ENCODE results near the gene CSNK2A1.
"Not testable (repeated sequence)": the region's sequence is repeated elsewhere in the genome, so short reads cannot be mapped to it uniquely, and the experiment has no call there.

Gene CSNK2A1

DNA sequence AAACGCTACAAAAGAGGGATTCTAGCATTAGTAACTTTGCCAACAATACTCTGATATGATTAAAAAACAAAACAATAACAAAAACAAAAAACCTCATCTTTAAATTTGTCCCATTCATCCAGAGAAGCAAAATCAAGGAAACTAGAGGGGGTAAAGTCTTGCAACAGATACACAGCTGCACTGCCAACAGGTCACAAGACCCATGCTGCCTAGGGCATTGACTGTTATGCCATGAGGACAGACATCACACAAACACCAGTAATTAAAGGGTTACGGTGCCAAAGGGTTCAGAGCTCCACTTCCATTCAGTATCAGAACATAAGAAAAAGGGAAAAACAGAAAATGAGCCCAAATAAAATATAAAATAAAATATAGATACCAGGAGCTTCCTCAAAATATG lies 82.9 kb downstream of the CSNK2A1 start:
- DNase-seq (ENCODE audit: low read depth, low spot score) = no peak

DNA sequence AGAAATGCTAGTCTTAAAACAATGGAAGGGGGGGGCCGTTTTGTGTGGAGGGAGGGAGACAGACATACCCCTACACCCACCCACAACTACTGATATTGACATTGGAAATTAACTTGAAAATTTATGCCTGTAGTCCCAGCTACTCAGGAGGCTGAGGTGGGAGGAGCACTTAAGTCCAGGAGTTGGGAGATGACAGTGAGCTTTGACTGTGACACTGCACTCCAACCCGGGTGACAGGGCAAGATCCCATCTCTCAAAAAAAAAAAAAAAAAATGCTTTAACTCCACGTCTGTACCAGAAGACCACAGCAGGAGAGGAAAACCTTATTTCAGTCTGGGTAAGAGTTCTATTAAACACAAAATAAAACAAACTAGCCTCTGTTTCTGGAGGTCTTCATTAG lies 83.4 kb downstream of the CSNK2A1 start:
- DNase-seq (ENCODE audit: low read depth, low spot score) = no peak

GRCh38 chr20:458776-459175 lies 84.8 kb downstream of the CSNK2A1 start:
- DNase-seq (ENCODE audit: low read depth, low spot score) = no peak

DNA sequence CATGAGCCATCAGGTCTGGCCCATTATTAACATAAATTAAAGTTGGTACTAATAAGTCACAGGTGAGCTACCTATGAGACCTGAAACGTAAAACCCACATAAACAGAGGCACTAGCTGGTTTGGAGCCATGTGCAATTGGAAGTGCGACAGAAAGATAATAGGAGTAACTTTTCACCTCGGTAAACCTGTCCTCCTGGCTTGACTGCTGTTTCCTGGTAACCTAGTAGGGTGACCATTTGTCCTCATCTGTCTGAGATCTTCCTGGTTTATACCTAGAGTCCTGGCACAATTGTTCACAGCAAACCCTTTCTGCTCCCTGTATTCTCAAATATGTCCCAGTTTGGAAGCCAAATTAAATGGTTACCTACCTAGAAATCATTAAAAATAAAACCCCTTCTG lies 88.6 kb downstream of the CSNK2A1 start:
- DNase-seq (ENCODE audit: low read depth, low spot score) = no peak

GRCh38 chr20:452021-452420 lies 91.6 kb downstream of the CSNK2A1 start:
- not testable (repeated sequence) for DNase-seq (ENCODE audit: low read depth, low spot score)

- DNase-seq (ENCODE audit: low read depth, low spot score) = no peak
Measured at GRCh38 chr20:445514-446336, 97.9 kb downstream of the CSNK2A1 start.

DNA sequence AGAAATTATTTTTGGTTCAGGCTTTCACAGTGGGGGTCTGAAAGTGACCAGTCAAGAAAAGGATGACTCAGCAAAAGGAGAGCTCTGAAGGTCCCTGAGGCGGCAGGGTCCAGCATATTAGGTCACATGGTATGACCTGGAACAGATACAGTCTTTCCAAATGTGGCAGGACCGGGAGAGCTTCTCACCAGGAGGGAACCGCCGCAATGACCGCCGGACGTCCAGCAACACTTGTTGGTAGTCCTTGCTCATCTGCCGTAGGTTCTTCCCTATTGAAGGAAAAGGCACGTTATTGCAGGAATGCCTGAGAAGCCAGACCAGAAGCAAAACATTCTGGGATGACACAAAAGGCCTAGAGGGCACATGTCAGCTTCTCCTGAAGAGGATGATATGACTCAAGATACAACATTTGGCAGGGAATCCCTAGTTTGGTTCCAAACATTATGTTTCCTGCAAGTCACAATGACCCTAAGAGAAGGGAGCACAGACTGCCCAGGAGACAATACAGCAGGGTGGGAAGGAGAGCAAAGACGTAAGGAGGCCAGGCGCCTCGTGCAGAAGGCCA lies 98.6 kb downstream of the CSNK2A1 start:
- DNase-seq (ENCODE audit: low read depth, low spot score) = peak; percentile 75

DNA sequence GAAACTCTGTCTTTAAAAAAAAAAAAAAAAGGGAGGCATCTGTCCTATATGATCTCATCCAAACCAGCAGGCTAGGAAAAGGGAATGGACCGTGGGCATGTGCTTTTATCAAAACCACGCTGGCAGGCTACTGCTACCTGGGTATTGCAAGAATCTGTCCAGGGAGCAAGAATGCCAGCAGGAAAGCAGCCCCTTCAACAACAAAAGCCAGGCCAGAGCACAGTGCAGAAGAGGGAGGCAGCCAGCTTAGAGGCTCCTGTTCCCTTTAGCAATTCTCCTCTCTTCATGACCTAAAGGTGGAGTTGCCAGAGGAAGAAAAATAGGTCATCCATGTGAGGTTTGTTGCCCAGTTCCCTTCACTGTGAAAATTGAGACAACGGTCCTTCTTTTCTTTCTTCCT lies 99.5 kb downstream of the CSNK2A1 start:
- DNase-seq (ENCODE audit: low read depth, low spot score) = no peak

DNA sequence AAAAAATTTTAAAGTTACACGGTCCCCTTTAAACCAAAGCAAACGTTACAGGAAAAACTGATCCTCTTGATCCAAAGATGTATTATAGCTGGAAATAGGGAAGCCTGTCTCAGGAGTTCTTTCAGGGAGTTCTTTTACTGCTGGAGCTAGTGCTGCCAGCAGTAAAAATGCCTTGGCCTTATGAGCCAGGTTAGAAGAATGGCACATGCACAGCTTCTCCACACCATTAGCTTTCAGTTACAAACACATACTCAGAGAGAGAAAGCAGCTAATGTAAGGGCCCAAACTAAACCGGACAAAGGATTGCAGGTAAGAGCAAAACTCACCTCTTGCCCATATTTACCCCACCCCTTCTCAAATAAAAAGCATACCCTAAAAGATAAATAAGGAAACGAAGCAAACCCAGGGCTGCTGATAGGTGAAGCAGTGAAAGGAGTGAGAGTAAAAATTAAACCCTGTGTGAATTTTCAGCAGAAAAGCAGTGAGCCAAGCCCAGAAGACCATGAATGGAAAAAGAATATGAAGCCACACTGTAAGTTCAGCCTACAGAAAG lies 100.3 kb downstream of the CSNK2A1 start:
- no peak for DNase-seq (ENCODE audit: low read depth, low spot score)

- no peak for DNase-seq (ENCODE audit: low read depth, low spot score)
Measured at GRCh38 chr20:440636-441035, 103.0 kb downstream of the CSNK2A1 start.

DNA sequence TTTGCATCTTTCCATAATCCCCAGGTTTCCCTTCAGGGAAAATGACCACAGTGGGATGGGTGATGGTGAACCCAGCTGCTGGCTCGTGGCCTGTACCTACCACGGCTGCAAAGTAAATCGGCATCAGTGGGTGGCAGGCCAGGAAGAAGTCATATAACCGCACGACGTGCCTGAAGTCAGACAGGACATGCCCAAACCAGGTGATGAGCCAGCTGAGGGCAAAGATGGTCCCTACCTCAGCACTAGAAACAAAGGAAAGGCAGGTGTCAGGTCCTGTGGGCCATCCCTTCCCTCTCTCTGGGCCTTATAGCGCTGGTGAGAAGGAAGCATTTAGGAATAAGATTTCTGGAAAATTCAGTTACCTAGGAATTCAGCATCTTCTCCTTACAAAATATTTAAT lies 103.4 kb downstream of the CSNK2A1 start:
- DNase-seq (ENCODE audit: low read depth, low spot score) = no peak

- no peak for DNase-seq (ENCODE audit: low read depth, low spot score)
Measured at GRCh38 chr20:438571-439469, 104.8 kb downstream of the CSNK2A1 start.

DNA sequence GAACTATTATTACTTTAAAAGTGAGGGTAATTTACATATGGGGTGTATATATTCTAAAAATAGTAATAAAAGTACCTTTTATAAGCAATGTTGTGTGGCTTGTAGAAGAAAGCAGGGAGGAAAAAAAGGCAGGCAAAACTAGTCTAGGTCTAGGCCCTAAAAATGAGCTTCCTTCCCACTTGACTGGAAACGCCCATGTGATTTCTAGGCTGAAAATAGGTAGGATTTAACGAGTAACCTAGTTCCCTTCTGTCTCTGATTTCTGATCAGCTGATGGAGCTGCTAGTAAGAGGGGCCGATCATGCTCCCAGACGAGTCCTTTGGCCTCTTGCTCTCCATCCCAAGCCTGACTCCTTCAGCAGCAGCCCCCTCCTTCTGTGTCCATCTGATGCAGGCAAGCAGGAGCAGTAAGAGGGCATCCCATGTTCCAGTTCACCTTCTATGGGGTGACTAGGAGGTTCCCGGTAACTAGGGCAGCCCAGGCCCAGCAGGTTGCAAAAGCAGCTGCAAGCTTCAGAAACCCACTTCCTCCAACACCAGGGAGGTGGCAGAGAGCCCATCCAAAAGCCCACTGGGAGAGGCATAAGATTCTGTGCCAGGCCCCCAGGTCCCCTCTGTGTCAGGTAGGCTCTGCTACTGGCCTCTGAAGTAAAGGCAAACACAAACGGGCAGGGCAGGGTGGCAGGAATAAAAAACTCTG lies 105.7 kb downstream of the CSNK2A1 start:
- no peak for DNase-seq (ENCODE audit: low read depth, low spot score)

DNA sequence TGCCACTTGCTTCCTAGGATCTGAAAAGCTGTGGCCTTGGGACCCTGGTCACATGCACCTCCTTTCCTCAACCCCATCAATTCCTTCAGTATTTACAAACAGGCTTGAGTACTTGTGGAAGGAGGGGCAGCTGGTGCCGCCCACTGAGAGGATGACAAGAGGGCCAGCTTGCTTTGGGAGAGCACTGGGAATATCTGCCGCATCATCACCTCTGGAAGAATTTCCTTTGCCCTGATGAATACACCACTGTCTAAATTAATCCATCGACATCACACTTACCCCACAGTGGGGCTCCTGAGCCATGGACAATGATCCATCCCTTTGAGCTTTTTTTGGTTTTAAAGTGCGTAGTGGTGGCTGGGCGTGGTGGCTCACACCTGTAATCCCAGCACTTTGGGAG lies 107.1 kb downstream of the CSNK2A1 start:
- no peak for DNase-seq (ENCODE audit: low read depth, low spot score)

DNA sequence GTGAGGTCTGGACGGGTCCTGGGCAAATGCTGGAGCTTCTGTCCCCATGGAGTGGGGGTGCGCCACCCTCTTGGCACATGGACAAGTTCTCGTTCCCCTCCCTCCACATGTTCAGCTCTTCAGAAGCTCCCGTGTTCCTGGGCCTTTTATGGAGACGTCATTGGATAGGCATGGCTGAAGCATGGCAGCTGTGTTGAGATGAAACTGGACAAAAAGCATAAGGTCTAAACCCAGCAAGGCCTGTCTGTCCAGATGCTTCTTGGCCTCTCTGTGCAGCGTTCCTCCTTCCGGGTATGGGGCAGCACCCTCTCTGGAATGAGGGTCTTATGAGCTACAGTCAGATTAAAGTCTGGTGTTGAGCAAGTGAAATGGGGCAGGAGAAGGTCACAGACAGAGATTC lies 108.0 kb downstream of the CSNK2A1 start:
- no peak for DNase-seq (ENCODE audit: low read depth, low spot score)

DNA sequence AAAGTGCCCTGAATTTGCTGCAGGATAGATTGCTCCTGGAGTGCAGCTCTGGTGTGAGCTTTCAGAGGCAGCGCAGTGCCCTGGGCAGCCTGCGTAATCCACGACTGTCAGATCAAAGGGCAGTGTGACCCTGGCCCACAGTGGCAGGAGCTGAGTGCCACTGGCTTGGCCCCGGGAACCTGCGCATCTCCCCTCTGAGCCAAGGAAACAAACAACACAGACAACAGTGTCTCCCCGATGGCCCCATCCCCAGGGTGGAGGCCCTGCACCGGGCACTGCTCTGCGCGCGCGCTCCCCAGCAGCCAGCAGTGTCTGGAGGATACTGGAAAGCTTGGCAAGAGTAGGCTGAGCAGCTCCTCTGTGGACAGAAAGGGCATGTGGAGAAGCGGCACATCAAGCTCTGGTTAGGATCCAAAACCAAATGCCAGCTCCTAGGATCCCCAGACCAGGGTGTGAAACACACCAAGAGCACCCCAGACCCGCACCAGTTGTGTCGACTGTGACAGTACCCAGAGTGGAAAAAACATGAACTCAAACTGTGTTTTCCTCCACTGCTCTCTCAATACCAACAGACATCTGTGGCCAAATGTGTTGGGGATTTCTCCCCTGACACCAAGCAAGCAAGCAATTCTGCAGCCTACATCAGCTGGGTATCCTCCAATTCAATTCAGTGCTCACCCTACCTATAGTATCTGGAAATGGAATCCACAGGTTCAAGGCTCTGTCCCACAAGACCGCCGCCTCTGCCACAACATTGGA lies 108.8 kb downstream of the CSNK2A1 start:
- DNase-seq (ENCODE audit: low read depth, low spot score) = no peak

DNA sequence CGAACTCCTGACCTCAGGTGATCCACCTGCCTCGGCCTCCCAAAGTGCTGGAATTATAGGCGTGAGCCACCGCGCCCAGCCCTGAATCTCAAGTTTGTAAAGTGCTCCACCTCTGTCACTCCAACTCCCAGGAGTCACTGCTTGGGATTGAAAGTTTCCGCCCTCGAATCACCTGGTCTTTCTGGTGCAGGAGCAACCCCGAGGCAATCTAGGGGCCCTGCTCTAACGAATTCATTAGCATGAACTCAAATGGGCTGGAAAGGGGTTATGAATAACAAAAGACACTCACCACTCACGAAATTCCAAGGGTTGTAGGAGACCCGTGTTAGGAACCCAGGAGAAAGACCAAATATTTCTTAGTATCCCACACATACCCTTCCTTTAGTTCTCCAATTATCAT lies 109.4 kb downstream of the CSNK2A1 start:
- peak; percentile 95 for DNase-seq (ENCODE audit: low read depth, low spot score)

DNA sequence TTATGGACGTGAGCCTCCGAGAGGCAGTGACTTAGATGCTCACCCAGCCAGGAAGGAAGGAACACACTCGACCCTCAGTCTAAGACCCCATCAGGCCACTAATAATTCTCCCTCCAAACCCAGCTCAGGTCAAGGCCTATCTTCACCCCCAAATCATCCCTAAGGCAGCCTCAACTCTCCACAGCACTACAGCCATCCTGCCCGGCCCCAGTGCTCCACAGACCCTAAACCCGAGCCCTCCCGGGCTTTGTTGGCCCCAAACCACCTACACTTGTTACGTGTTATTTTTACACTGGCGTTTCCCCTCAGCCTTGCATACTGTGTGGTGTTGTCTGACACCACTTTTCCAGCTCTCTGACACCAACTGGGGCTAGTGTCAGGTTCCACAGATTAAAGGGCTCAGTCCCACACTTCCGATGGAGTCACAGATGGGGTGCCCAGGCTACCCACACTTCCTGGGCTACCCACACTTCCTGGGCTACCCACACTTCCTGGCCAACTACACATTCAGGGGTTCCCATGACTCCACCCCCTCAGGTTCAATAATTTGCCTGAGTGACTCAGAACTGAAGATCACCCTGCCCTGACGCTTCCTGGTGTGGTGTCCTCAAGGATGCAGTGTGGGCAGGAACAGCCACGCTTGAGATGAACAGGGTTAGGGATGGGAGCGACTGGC lies 110.2 kb downstream of the CSNK2A1 start:
- no peak for DNase-seq (ENCODE audit: low read depth, low spot score)

GRCh38 chr20:432677-433299 lies 110.8 kb downstream of the CSNK2A1 start:
- DNase-seq (ENCODE audit: low read depth, low spot score) = no peak

- no peak for DNase-seq (ENCODE audit: low read depth, low spot score)
Measured at GRCh38 chr20:432208-432607, 111.4 kb downstream of the CSNK2A1 start.
